ENCODE measurements around the gene SCAMP4.

The SCAMP4 gene

DNA sequence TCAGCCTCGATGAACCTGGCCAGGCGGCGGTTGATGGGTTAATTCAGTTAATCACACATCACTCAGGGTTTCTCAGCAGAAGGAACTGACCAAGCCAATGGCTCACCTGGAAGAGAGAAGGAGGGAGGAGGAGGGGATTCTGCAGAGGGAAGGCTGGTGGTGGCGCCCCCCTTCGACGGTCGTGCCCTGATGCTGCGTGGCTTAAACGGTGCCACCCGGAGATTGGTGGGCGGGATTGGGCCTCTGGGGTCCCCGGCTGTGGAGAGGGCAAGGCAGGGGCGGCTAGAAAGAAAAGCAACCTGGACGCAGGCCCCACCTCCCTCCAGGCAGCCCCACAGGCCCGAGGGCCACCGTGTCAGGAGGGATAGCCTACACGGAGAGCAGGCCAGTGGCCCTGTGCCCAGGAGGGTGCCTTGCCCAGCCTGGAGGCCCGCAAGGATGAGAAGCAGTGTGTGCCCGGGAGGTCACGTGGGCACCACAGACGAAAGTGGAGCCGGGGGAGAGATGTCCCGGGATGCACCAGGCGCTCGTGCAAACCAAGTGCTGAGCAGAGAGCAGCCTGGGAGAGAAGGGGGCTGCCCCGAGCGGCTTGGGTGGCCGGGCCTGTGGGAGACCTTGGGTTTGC is 51.8 kb downstream of the SCAMP4 start:
- no peak for DNase-seq (ENCODE audit: low read depth in 2 of 2)

DNA sequence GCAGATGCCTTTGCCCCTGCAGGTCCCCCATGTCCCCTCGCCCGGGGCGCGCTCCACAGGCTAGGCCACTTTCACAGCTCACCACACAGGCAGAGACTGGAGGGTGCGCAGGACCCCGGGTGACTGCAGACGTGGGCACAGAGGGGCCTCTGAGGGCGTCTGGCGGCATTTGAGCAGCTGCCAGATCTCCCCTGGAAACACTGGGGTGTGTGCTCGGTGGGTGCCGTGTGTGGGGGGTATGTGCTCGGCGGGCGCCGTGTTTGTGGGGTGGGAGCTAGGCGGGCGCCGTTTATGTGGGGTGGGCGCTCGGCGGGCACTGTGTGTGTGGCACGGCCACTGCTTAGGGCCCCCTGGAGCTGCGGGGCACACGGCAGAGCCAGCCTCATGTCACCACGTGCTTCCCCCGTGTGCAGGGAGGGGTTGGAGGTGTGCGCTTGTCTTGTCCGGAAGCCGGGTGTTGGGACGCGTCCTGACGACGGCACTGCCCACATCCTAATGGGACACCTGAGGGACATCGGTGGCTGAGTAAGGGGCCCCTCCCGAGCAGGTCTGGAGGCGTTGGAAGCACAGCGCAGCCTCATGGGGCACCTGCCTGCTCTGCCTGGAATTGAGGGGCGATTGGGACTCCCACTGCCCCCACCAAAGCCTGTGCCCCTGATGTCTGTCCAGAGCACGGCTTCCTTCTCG is 52.5 kb downstream of the SCAMP4 start:
- DNase-seq (ENCODE audit: low read depth in 2 of 2) = no peak

DNA sequence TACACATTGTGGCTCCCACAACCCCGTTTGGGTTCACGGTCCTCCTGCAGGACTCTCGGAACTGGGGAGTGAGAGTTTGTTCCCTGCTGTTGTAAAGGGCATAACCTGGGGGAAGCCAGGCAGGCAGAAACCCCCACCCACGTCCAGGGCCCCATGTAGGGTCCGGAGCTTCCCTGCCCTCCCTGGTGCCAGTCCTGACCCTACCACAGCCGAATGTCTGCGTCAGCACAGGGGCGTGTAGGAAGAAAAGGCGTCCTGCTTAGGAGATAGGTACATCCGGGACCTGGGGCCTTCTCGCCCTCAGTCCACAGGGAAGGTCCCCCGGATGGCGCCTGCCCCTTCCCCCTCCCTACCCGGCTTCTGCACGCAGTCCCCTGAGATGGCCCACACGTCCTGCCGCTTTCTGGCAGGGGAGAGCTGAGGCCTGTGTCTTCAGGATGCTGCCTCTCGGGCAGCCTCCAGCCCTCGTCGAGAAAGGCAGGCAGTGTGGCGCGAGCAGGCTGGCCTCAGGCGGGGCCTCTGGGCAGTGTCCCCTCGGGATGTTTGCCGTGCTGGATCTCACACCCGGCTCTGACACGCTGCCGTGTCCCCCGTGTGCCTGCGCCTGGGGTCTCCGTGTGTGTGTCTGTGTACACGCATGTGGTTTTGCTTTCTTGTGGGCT is 54.9 kb downstream of the SCAMP4 start:
- no peak for DNase-seq (ENCODE audit: low read depth in 2 of 2)

DNA sequence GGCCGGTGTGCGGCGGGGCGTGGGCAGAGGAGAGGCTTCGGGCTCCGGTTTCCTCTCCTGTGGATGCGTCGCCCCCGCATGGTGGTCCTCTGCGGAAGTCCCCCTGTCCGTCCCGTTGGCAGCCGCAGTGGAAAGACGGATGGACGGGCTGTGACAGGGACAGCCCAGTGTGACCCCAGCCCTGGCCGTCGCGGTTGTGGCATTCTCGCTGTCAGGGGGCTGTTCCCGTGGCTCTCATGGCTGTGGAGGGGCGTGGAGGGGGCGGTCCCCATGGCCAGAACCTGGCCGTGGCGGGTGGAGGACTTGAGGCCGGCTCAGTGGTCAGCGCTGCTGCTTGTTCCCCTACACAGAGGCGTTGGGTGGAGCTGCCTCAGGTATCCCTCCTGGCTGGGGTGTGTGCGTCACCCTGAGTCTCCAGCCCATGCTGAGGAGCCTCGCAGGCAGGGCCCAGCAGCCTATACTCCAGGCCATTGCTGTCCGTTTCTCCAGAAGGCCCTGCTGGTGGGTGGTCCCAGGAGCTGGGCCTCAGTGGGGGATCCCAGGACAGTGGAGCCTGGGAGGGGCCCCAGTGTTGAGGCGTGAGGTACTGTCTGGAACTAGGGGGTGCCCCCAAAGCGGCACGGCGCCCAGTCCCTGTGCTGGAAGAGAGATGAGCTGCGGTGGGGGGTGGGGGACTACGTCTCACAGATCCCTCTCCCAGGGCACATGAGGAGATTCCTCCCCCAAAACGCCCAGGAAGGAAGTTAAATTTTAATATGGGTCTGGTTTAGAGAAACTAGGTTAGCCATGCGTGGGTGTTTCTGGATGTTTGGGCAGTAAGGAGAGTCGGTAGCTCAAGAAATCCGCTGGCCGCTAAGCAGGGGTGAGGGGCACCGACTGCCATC is 56.0 kb downstream of the SCAMP4 start:
- no peak for DNase-seq (ENCODE audit: low read depth in 2 of 2)

DNA sequence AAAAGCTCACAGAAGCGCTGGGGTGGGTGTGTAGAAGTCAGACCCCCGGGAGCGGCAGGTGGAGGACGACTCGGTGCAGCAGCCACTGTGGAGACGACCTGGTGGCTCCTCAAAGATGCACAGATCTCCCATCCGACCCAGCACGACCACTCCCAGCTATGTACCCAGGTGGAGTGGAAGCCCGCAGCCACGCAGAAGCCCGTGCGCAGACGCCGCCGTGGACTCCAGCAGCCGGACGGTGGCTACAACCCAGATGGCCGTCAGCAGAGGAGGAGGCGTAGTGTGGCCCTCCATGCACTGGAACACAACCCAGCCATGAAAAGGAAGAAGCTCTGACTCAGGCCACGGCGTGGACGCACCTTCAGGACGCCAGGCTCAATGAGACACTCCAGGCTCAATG is 57.5 kb downstream of the SCAMP4 start:
- no peak for DNase-seq (ENCODE audit: low read depth in 2 of 2)

DNA sequence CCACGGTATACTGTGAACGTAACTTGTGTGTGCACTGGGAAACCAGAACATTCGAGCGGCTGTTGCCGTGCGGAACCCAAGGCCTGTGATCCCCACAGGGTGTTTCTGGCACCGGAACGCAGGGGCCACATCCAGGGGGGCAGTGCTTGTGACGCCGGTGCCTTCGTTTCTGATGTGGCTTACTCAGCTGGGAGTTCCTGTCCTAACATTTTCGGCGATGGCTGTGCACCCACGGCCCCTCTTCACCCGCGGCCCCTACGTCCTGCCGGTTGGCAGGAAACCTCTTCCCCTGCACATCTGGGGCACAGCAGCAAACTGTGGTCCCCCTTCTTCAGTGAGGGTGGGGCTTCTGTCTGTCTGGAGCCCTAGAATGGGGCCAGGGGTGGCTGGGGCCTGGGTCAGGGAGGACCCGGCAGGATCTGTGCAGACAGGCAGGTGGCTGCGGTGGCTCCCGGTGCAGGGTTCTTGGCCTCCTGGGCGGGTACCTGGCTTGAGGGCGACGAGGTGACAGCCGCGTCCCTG is 61.9 kb downstream of the SCAMP4 start:
- DNase-seq (ENCODE audit: low read depth in 2 of 2) = no peak

DNA sequence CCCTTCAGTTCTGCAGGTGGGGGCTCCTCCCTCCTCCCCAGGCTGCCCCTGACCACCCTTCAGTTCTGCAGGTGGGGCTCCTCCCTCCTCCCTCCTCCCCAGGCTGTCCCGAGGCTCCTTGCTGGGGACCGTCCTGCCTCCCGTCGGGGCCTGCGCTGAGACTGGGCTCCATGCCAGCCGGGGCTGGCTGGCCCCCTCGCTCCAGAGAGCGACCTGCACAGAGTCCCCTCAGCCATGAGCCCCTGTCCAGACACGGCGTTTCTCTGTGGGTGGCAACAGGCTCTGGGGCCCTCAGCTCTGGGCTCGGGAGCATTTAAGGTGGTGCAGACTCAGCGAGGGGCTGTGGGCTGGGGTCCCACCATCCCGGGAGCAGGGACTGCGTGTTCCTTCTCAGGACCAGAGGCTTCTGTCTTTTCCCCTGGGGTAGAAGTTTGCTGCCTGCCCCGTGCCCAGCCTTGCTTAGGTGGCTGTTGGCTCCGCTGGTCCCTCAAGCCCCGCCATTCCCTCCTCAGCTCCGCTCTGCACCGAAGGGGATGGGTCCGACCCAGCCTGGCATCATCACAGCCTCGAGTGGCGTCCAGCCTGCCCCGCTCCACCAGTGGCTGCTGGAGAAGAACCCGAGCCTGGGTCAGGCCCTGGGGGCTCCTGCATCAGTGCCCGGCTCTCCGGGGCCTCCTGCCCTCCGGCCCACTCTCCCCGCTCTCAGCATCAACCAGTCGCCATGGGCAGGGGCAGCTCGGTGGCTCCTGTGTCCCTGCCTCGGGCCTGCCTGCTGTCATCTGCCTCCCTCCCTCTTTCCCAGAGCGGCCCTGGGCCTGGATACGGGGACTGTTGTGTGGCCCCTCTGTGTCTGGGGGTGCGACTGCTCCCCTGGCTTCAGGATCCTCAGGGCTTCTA is 63.3 kb downstream of the SCAMP4 start:
- no peak for DNase-seq (ENCODE audit: low read depth in 2 of 2)

DNA sequence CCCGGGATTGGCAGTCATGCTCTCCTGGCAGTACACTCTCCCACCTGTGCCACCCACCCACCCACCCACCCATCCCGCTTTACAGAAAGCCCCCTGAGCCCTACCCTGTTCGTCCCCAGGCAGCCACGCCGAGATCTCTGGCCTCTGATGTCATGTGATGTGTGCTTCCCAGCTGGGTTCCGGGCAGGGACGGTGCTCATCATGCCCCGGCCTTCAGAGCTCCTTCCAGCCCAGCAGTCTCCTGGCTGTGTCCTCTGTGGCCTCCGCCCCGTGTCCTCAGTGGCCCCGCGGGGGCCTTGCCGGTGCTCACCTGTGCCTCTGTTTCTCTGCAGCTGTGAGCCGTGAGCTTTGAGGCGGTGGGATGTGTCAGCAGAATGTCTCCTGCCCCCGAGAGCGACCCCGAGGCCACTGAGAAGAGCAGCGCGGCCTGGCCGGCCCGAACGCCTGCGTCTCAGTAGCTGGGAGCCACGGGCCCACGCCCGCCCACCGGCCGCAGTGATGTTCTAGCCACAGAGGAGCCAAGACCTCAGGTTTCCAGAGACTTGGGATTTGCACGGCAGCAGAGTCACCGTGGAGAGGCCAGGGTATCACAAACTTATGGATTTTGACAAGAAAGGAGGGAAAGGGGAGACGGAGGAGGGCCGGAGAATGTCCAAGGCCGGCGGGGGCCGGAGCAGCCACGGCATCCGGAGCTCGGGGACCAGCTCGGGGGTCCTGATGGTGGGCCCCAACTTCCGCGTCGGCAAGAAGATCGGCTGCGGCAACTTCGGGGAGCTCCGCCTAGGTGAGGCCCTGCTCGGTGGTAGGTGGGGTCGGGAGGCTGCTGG is 64.2 kb downstream of the SCAMP4 start:
- no peak for DNase-seq (ENCODE audit: low read depth in 2 of 2)

DNA sequence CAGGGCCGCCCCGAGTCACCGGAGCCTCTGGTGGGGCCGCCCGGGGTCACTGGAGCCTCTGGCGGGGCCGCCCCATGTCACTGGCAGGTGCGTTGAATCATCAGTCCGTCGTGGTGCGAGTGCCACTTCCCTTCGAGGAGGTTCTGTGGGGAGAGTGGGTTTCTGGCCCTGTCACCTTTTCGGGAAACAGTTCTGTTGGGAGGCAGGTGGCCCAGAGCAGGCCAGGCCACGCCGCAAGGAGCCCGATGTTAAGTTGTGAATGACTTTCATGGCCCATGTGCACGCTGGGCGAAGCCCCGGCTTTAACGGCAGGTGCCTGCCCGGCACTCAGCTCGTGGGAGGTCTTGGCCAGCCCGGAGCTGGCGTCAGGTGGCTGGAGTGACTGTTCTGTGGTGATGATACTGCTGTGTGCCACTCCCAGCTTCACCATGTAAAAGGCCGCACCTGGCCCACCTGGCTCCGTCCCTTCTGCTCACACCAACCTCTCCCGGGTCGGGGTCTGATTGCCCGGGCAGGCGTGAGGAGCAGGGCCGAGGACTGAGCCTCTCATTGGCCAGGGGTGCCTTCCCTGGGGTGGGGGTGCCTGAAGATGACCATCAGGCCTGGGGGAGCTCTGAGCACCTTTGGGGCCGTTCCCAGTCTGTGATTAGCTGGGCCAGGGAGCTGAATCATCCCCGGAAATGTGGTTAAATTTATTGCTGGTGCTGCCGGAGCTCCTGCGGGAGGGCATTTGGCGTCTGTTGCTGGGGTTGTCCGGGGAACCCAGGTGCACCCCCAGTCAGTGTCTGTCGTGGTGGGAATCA is 65.0 kb downstream of the SCAMP4 start:
- no peak for DNase-seq (ENCODE audit: low read depth in 2 of 2)

DNA sequence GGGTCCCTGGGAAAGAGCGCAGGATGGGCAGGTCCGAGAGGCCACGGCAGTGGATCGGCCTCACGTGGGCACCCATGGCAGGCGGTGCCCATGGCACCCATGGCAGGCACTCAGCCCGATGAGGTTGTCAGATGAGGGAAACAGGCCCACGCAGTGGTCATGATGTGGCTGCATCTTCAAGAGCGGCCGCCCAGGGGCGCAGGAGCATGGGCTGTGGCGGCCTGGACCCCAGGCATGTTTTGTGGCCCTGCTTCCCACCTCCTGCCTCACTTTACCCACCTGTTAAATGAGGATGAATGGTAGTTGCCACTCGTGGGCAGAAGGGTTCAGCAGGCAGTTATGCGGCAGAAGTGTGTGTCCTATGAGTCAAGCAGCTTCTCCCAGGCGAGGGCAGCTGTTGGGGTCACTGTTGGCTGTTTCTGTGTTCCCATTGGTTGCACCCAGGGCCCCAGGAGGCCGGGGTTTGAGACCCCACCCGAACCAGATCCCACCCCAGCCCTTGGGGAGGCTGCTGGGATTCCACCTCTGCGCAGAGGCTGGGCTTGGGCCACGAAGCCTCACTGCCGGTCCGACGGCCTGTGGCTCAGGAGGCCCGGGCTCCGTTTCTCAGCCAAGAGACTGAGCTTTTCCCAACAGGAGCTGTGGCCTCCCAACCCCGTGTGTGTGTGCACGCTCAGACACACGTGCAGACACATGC is 65.8 kb downstream of the SCAMP4 start:
- DNase-seq (ENCODE audit: low read depth in 2 of 2) = no peak

DNA sequence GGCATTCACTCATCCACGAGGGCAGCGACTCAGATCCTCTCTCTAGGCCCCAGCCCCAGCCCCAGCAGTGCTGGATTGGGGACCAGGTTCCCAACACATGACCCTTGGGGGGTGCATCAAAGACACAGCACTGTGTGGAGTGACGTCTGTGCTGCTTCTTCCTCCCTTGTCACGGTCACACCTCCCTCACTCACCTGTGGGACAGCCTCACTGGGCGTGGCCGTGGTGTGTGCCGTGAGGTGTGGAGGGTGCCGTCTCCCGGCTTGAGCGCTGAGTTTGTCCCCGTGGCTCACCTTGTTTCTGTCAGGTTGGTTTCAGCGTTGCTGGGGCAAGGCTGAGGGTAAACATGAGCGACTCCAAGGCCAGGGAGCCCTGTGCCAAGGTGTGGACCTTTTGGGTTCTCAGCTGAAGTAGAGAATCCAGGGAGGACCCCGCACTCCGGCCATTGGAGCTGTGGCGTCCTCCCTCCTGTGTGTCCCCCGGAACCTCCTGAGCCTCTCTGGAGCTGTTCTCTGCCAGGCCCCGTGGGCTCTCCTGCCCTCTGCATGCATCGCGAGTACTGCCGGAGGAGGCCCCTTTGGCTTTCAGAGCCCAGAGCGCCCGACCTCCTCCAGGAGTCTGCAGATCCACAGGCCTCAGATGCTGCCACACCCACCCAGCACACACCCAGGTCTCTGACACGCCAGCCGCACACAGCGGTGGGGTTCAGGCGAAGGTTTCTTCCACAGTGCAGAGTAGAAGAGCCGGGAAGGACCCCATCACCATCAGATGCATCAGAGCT is 69.4 kb downstream of the SCAMP4 start:
- no peak for DNase-seq (ENCODE audit: low read depth in 2 of 2)

DNA sequence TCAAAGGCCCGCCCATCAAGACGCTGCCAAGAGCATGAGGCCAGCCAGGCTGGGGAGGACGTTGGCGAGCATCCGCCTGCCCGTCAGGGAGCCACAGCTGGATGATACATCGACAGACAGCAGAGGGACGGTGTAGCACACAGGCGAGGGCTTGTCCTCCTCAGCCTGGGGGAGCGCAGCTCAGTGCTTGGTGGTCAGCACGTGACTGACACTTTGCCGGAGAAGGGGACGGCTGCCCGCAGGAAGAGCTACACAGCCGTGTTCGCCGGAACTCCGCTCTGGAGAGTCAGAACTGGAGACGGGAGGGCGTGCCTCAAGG is 69.9 kb downstream of the SCAMP4 start:
- DNase-seq (ENCODE audit: low read depth in 2 of 2) = no peak

All from stimulated activated CD8-positive, alpha-beta memory T cell treated with anti-CD3 and anti-CD28 coated beads, Interleukin-15, amount 100 ng/mL, for 4 hours (primary cell).